Ovary (tissue), 3 donors: ENCODE data around the gene CHM.

Source experiments
- CTCF ChIP-seq, 3 donors: fragments of 450-650 bp in 2 of 3; fragments of 200-600 bp in 1 of 3; IDR thresholded peaks; one replicate each; pipeline versions ENCODE4 v1.5.1 to v1.8.0; 2016 to 2022; ENCODE audit warnings: antibody characterized with exemption in 3 of 3, mild to moderate bottlenecking in 1 of 3
- POLR2A ChIP-seq: fragments of 450-650 bp; IDR thresholded peaks from one replicate; pipeline ENCODE4 v1.6.1; 2017; ENCODE audit warnings: antibody characterized with exemption, mild to moderate bottlenecking, moderate library complexity
- donor health status: DM: no; HTN: no; CAD: no.

GRCh38 chrX:85907316-85907715 is 140.0 kb downstream of the CHM start:
- TF ChIP-seq CTCF (IDR thresholded peaks at IDR 0.05): no peak
- TF ChIP-seq POLR2A: no peak
